Measurements from ENCODE around the gene PALM.

DNA sequence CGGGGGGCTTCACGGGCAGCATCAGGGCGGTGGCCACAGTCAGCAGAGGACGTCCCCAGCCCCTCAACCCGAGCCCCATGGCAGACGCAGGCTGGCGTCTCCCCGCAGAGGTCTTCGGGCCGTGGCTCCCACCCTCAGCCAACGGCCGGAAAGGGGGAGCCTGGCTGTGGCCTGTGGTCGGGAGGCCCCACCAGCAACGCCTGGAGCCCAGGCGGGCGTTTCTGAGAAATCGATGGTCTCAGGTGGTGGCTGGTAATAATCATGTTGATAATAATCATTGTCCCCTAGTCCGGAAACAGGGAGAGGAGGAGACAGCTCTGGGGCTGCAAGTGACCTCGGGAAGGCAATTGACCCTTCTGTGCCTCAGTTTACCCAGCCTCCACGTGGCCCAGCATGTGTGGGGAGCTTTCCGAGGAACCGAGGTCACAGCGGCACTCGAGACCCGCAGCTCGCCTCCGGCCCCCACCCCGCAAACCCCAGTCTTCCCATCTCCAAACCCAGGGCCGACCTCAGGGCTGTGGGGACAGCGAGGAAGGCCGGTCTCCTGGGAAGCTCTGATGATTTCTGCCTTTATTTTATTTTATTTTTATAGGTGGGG, 13.3 kb upstream of the PALM start, which contains the start of gene PRSS57:
- no peak for TF ChIP-seq ZBTB33 (IDR thresholded peaks at IDR 0.05)
- TF ChIP-seq, protein P1, sequence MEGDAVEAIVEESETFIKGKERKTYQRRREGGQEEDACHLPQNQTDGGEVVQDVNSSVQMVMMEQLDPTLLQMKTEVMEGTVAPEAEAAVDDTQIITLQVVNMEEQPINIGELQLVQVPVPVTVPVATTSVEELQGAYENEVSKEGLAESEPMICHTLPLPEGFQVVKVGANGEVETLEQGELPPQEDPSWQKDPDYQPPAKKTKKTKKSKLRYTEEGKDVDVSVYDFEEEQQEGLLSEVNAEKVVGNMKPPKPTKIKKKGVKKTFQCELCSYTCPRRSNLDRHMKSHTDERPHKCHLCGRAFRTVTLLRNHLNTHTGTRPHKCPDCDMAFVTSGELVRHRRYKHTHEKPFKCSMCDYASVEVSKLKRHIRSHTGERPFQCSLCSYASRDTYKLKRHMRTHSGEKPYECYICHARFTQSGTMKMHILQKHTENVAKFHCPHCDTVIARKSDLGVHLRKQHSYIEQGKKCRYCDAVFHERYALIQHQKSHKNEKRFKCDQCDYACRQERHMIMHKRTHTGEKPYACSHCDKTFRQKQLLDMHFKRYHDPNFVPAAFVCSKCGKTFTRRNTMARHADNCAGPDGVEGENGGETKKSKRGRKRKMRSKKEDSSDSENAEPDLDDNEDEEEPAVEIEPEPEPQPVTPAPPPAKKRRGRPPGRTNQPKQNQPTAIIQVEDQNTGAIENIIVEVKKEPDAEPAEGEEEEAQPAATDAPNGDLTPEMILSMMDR (IDR thresholded peaks at IDR 0.05; ENCODE audit: low read depth, low read length, missing input control): no peak
- TF ChIP-seq RAD21 (IDR thresholded peaks at IDR 0.05): no peak
- TF ChIP-seq JUND (IDR thresholded peaks at IDR 0.05): no peak
- TF ChIP-seq NR2F2 (IDR thresholded peaks at IDR 0.05): no peak
- no peak for TF ChIP-seq FOXA2 (IDR thresholded peaks at IDR 0.05)
- TF ChIP-seq HNF4G (IDR thresholded peaks at IDR 0.05): no peak
- TF ChIP-seq REST (IDR thresholded peaks at IDR 0.05): no peak
- TF ChIP-seq RXRA (IDR thresholded peaks at IDR 0.05): no peak
- TF ChIP-seq FOXA1 (IDR thresholded peaks at IDR 0.05): no peak
- no peak for TF ChIP-seq MAX (IDR thresholded peaks at IDR 0.05)
- TF ChIP-seq GABPA (IDR thresholded peaks at IDR 0.05 in 1 of 2, conservative IDR thresholded peaks at IDR 0.05 in 1 of 2): no peak
- TF ChIP-seq SP1 (IDR thresholded peaks at IDR 0.05): no peak
